Left lung (tissue), 14 donors: ENCODE data around the gene EPHA1. TPM values are rescaled to one million over a fixed set of nuclear protein-coding genes. Genes with fewer than 3 reads are reported as not detected.
A peak's percentile ranks its signal among the peaks of the same experiment; 100 is the strongest.

Experiments
- ATAC-seq: fragments of 200-7000 bp; cut with Tn5 transposase; one replicate; pipeline ENCODE4 v1.9.1; 2020; ENCODE audit warnings: moderate library complexity
- DNase-seq, 4 donors: peaks; one replicate each; pipeline ENCODE4 v3.0.0-alpha.2; 2013 to 2020
- H3K27ac ChIP-seq, 2 donors: fragments of 200-600 bp; sonication (generic) in 1 of 2; one replicate each; pipeline versions ENCODE4 v1.5.0 to v1.8.0; 2020 to 2021
- H3K27me3 ChIP-seq, 2 donors: fragments of 200-600 bp; sonication (generic) in 1 of 2; one replicate each; pipeline versions ENCODE4 v1.5.0 to v1.8.0; 2020 to 2021
- H3K36me3 ChIP-seq, 2 donors: fragments of 200-600 bp; sonication (generic) in 1 of 2; one replicate each; pipeline versions ENCODE4 v1.5.0 to v1.8.0; 2020 to 2021
- H3K4me1 ChIP-seq, 2 donors: fragments of 200-600 bp; one replicate each; pipeline ENCODE4 v1.8.0; 2021
- H3K4me3 ChIP-seq, 2 donors: fragments of 200-600 bp; sonication (generic) in 1 of 2; one replicate each; pipeline versions ENCODE4 v1.5.0 to v1.8.0; 2020 to 2021; ENCODE audit warnings: mild to moderate bottlenecking in 1 of 2
- H3K9me3 ChIP-seq, 2 donors: fragments of 200-600 bp; sonication (generic) in 1 of 2; one replicate each; pipeline versions ENCODE4 v1.5.0 to v1.8.0; 2020 to 2021
- CTCF ChIP-seq, 2 donors: fragments of 200-600 bp; sonication (generic) in 1 of 2; IDR thresholded peaks; one replicate each; pipeline versions ENCODE4 v1.5.0 to v1.8.0; 2021; ENCODE audit warnings: antibody characterized with exemption in 2 of 2
- intact Hi-C, 2 donors: fragments of 100-400 bp; cut with DNase I; formaldehyde crosslinking; loops; one replicate each; pipeline versions ENCODE4 v1.11.2 to v1.14.2; 2022
- long read RNA-seq, 12 donors: library from polyadenylated mRNA in 2 of 12; unstranded in 2 of 12; transcript quantifications; one replicate each; pipeline ENCODE4 v2.0.0 and lab custom pipeline, GENCODE V29; 2019 to 2026
- polyA plus RNA-seq, 6 donors: library from polyadenylated mRNA; unstranded; fragments of 120-200 nt; gene quantifications; one replicate each; pipeline ENCODE4 v1.2.1, GENCODE V29; 2013; ENCODE audit not compliant: insufficient read length in 6 of 6
- total RNA-seq, 2 donors: library from RNA; stranded (reverse); fragmentation: NEBNext Ultra II Directional; extraction: Animal tissue kit (Norgen Biotek cat#: 25700); gene quantifications; one replicate each; pipeline ENCODE4 v1.2.1, GENCODE V29; 2021
- donor health status: DM: no; HTN: yes; CAD: no.
- donor health status: DM: no; HTN: no; CAD: no.

EPHA1 gene
- 10 to 100 TPM; 11.6 to 16.1 TPM for total RNA-seq
- 10 to 100 TPM; 13.5 to 17.5 (median 14.5) TPM for polyA plus RNA-seq
- long read RNA-seq, donor 1, partial matches to known transcripts = 0 of 1 reads
- long read RNA-seq, donor 1, other reads (novel, unspliced or antisense) = 0 of 1 reads
- long read RNA-seq, donor 2, partial matches to known transcripts = 0 of 1 reads
- long read RNA-seq, donor 2, other reads (novel, unspliced or antisense) = 0 of 1 reads
- long read RNA-seq, donor 3 = 0 reads
- long read RNA-seq, donor 4, partial matches to known transcripts = 2 of 2 reads
- long read RNA-seq, donor 4, other reads (novel, unspliced or antisense) = 0 of 2 reads
- long read RNA-seq, donor 5, partial matches to known transcripts = 367 of 399 reads
- long read RNA-seq, donor 5, other reads (novel, unspliced or antisense) = 32 of 399 reads
- long read RNA-seq, donor 6 = 0 reads
- long read RNA-seq, donor 7 = 0 reads
- long read RNA-seq, donor 8 = 0 reads
- long read RNA-seq, donor 9 = 0 reads
- long read RNA-seq, donor 10, partial matches to known transcripts = 0 of 1 reads
- long read RNA-seq, donor 10, other reads (novel, unspliced or antisense) = 1 of 1 reads
- long read RNA-seq, donor 11 = 0 reads
- long read RNA-seq, donor 12, partial matches to known transcripts = 237 of 339 reads
- long read RNA-seq, donor 12, other reads (novel, unspliced or antisense) = 101 of 339 reads

GRCh38 chr7:143408686-143409561, at the start of gene EPHA1:
TSS of gene EPHA1 (minus strand) at chr7:143408856. CDS start at chr7:143408805, 51 bp downstream.
- H3K4me1 ChIP-seq = peaks cover 12 to 73% of the 10 kb centered on the region in 2 donors
- no peaks in the 10 kb centered on the region for H3K36me3 ChIP-seq
- H3K9me3 ChIP-seq = no peaks in the 10 kb centered on the region
- peak within 1 kb of the TSS; percentile 35 to 47 for H3K4me3 ChIP-seq
- peak; percentile 34 to 48 for TF ChIP-seq CTCF (IDR thresholded peaks at IDR 0.05)
- H3K27me3 ChIP-seq = peaks cover 0 to 14% of the 10 kb centered on the region in 2 donors
- ATAC-seq (peak; percentile 86), DNase-seq (peak in 1 of 4 donors; percentile 73)
- H3K27ac ChIP-seq = no peak within 1 kb of the TSS
- intact Hi-C loops = no loop called here

- H3K4me3 ChIP-seq = no peak overlapping the region
- H3K9me3 ChIP-seq = no peaks in the 10 kb centered on the region
- no peaks in the 10 kb centered on the region for H3K36me3 ChIP-seq
- H3K27me3 ChIP-seq = no peaks in the 10 kb centered on the region
- peaks cover 0 to 6% of the 10 kb centered on the region in 2 donors for H3K4me1 ChIP-seq
- DNase-seq (no peak), ATAC-seq (peak; percentile 44)
- intact Hi-C loops = no loop called here
- TF ChIP-seq CTCF (IDR thresholded peaks at IDR 0.05) = no peak
- no peak overlapping the region for H3K27ac ChIP-seq
Observed at GRCh38 chr7:143458263-143458662, 49.6 kb upstream of the EPHA1 start.

- intact Hi-C loops = no loop called here
- Histone ChIP-seq H3K27ac (no peak overlapping the region), H3K27me3 (no peaks in the 10 kb centered on the region), H3K9me3 (no peaks in the 10 kb centered on the region), H3K4me1 (peaks cover 0 to 6% of the 10 kb centered on the region in 2 donors), H3K4me3 (no peak overlapping the region), H3K36me3 (no peaks in the 10 kb centered on the region)
- no peak for TF ChIP-seq CTCF (IDR thresholded peaks at IDR 0.05)
- DNase-seq = no peak
- no peak for ATAC-seq
Observed at GRCh38 chr7:143456992-143457793, 48.5 kb upstream of the EPHA1 start.

GRCh38 chr7:143455942-143456341, 47.3 kb upstream of the EPHA1 start:
- ATAC-seq = no peak
- Histone ChIP-seq H3K4me3 (no peak overlapping the region), H3K27me3 (no peaks in the 10 kb centered on the region), H3K4me1 (peaks cover 0 to 6% of the 10 kb centered on the region in 2 donors), H3K9me3 (no peaks in the 10 kb centered on the region), H3K36me3 (no peaks in the 10 kb centered on the region), H3K27ac (no peak overlapping the region)
- intact Hi-C loops = no loop called here
- DNase-seq = no peak
- no peak for TF ChIP-seq CTCF (IDR thresholded peaks at IDR 0.05)
